ENCODE measurements around the gene ADCY9.
"Not testable (repeated sequence)": the region's sequence is repeated elsewhere in the genome, so short reads cannot be mapped to it uniquely, and the experiment has no call there.

ADCY9 gene

DNA sequence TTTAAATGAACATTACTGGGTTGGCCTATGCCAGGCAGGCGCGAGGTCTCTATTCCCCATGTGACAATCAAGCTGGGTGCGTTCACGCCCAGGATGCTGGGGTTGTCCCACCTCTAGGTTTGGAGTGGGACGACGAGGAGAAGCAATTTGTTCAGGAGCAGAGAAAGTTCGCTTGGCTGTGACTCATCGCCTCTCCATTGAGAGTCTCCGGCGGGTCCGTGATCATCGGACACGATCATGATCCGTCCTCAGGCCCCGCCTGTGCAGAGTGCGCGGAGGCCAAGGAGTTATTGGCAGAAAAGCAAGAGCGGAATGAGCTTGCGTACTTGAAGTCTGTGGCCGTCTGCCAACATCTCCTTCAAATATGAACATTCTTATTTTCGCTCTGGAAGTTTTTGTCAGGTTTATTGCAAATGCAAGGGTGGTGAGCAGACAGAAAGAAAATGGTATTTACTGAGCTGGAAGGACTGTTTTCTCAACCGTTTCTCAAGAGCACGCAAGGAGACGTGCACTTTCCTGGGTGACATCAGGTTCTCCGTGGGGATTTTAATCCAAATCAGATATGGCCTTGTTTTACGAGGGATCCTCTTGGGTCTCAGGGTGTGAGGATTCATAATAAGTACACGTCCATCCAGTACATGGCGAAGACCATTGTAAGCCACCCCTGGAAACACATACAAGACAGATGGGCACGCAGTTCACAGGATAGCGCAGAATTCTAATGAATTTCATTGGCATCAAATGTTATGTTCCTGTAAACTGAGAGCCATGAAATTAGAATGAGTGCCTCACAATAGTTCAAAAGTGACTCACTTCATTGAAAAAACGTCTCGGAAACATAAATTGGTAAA is 165.7 kb downstream of the ADCY9 start:
- DNase-seq (ENCODE audit: low read depth in 2 of 2) = no peak

GRCh38 chr16:3949946-3950342 is 166.3 kb downstream of the ADCY9 start:
- no peak for DNase-seq (ENCODE audit: low read depth in 2 of 2)

- no peak for DNase-seq (ENCODE audit: low read depth in 2 of 2)
Measured at GRCh38 chr16:3949287-3949686, 167.0 kb downstream of the ADCY9 start.

DNA sequence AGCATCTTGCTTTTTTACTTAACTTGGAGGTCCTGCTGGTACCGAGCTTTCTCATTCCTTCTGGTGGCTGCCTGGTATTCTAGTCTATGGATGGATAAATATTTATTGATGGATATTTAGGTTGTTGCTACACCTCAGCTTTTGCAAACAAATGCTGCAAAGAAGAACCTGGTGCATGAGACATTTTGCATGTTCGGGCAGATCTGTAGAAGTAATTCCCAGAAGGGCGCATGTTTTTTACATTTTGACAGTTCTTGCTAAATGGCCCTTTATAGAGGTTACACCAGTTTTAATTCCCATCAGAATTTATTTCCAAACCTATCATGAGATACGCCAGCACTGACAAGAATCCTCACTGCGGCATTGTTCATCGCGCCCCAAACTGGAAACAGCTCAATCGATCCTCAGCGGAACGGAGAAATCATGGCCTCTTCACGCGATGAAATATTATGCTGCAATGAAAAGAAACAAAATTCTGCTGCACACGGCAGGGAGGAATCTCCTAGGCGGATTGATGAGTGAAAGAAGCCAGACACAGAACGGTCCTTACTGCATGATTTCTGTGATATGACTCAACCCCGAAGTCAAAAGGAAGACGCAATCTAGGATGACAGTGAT is 167.8 kb downstream of the ADCY9 start:
- no peak for DNase-seq (ENCODE audit: low read depth in 2 of 2)

- no peak for DNase-seq (ENCODE audit: low read depth in 2 of 2)
Measured at GRCh38 chr16:3946604-3947180, 169.6 kb downstream of the ADCY9 start.

GRCh38 chr16:3945751-3946603 is 170.3 kb downstream of the ADCY9 start:
- no peak for DNase-seq (ENCODE audit: low read depth in 2 of 2)

- DNase-seq (ENCODE audit: low read depth in 2 of 2) = not testable (repeated sequence)
Measured at GRCh38 chr16:3944457-3944856, 171.8 kb downstream of the ADCY9 start.

GRCh38 chr16:3942146-3942545 is 174.1 kb downstream of the ADCY9 start:
- DNase-seq (ENCODE audit: low read depth in 2 of 2) = not testable (repeated sequence)

DNA sequence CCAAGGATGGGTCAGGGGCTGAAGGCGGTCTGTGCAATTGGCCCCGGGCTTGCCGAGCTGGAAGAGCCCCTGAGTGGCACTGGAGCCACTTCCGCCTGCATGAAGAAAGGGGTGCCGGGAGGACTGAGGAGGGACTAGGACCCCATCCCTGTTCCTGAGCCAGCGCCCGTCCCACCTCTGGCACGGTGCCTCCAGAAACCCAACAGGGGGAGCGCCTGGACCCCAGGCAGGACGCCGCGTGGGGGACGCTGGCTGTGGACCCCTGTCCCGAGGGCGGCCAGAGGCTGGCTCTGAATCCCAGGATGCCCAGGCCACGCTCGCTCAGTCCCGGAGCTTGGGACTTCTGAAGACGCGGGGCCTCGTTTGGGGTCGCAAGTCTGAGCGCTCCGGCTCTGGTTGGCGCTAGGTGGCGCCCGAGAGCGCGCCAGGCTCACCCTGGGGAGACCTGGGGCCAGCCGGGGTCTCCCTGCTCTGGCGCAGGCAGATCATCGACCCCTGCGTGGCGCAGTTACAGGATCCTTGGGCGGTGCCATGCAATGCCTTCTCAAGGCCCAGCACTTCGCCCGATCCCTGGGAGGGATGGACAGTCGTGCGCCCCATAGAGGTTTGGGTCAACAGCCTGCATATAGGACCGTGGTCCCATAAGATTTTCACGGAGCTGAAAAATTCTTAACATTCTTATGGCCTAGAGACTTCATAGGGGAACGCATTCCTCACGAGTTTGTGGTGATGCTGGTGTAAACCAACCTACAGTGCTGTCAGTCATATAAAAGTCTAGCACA is 177.2 kb downstream of the ADCY9 start:
- DNase-seq (ENCODE audit: low read depth in 2 of 2) = peak in 1 of 2 donors; percentile 17

DNA sequence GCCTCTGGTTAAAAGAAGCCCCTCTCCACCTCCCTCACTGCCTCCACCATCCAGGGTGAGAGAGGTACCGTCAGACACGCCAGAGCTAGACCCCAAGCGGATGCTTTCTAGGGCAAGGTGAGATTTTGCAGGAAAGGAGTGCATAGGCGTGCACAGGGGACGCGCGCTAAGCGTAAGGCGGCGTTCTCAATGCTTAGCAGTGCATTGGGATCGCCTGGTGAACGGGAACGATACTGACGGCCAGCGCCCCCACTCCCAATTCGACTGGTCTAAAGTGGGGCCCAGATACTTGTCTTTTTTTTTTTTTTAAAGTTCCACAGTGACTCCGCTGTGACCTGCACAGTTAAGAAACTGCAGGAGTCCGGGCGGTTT is 177.8 kb downstream of the ADCY9 start:
- DNase-seq (ENCODE audit: low read depth in 2 of 2) = no peak

GRCh38 chr16:3937066-3937875 is 179.0 kb downstream of the ADCY9 start:
- DNase-seq (ENCODE audit: low read depth in 2 of 2) = no peak

GRCh38 chr16:3935921-3936320 is 180.3 kb downstream of the ADCY9 start:
- DNase-seq (ENCODE audit: low read depth in 2 of 2) = no peak

- no peak for DNase-seq (ENCODE audit: low read depth in 2 of 2)
Measured at GRCh38 chr16:3934491-3935181, 181.6 kb downstream of the ADCY9 start.

DNA sequence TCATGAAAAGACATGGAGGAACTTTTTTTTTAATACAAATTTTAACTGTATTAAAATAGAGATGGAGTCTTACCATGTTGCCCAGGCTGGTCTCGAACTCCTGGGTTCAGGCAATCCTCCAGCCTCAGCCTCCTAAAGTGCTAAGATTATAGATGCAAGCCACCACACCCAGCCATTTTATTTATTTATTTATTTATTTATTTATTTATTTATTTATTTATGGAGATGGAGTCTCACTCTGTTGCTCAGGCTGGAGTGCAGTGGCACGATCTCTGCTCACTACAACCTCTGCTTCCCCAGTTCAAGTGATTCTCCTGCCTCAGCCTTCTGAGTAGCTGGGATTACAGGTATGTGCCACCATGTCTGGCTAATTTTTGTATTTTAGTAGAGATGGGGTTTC is 189.1 kb downstream of the ADCY9 start:
- DNase-seq (ENCODE audit: low read depth in 2 of 2) = not testable (repeated sequence)

GRCh38 chr16:3924763-3925162 is 191.5 kb downstream of the ADCY9 start:
- DNase-seq (ENCODE audit: low read depth in 2 of 2) = no peak

GRCh38 chr16:3922241-3922640 is 194.0 kb downstream of the ADCY9 start:
- no peak for DNase-seq (ENCODE audit: low read depth in 2 of 2)

- DNase-seq (ENCODE audit: low read depth in 2 of 2) = no peak
Measured at GRCh38 chr16:3920206-3920605, 196.0 kb downstream of the ADCY9 start.

- no peak for DNase-seq (ENCODE audit: low read depth in 2 of 2)
Measured at GRCh38 chr16:3919413-3919812, 196.8 kb downstream of the ADCY9 start.

DNA sequence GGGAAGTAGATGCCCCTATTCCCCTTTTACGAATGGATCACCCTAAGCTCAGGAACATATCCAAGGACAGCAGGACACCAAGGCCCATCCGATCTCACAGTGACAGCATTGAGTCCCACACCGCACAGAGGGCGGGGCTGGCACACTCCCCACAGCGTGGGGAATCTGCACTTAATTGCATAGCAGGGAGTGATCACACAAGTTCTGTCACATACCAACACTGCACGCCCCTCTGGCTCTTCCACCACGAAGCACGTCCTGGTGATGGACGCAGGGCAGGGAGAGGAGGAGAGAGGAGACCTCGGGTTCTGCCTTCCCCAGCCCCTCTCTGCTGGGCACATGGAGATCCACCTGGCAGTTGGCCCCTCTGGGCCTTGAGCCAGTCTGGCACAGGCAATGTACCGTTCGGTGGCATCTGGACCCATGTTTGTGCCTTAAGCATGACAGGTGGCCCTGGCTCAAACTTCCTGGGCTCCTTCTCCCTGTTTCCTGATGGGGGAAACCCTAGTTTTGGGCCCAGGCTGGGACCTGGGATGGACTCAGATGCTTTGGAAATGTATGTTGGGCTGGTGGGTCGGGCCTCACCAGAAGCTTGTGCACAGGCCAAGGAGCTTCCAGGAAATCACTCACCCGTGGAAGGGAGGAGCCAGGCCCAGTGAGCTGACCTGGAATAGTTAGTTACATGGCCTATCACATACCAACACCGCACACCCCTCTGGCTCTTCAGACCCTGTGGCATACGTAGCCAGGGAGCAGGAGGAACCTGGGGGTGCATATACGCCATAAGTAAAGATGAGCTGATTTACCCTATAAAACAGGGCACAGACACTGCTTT is 200.6 kb downstream of the ADCY9 start:
- no peak for DNase-seq (ENCODE audit: low read depth in 2 of 2)

Measured in stimulated activated CD8-positive, alpha-beta memory T cell treated with anti-CD3 and anti-CD28 coated beads, Interleukin-15, amount 100 ng/mL, for 4 hours (primary cell).